Suprapubic skin (tissue), 4 donors: ENCODE data around the gene RRAD. TPM values are rescaled to one million over a fixed set of nuclear protein-coding genes. Genes with fewer than 3 reads are reported as not detected.

Source experiments
- DNase-seq, 2 donors: peaks; one replicate each; pipeline ENCODE4 v3.0.0-alpha.2; 2019; ENCODE audit warnings: low spot score in 2 of 2
- H3K27ac ChIP-seq: fragments of 200-600 bp; sonication (generic); one replicate; pipeline ENCODE4 v1.5.1; 2019
- H3K27me3 ChIP-seq: fragments of 200-600 bp; sonication (generic); one replicate; pipeline ENCODE4 v1.5.1; 2019
- H3K36me3 ChIP-seq: fragments of 200-600 bp; sonication (generic); one replicate; pipeline ENCODE4 v1.5.1; 2019
- H3K4me1 ChIP-seq: fragments of 200-600 bp; sonication (generic); one replicate; pipeline ENCODE4 v1.5.1; 2019
- H3K4me3 ChIP-seq: fragments of 200-600 bp; sonication (generic); one replicate; pipeline ENCODE4 v1.5.1; 2019; ENCODE audit warnings: mild to moderate bottlenecking
- H3K9me3 ChIP-seq: fragments of 200-600 bp; sonication (generic); one replicate; pipeline ENCODE4 v1.5.1; 2019
- CTCF ChIP-seq, 2 donors: fragments of 200-600 bp in 1 of 2; fragments of 450-650 bp in 1 of 2; sonication (generic) in 1 of 2; IDR thresholded peaks; one replicate each; pipeline ENCODE4 v1.5.1; 2016 to 2019; ENCODE audit warnings: antibody characterized with exemption in 2 of 2, mild to moderate bottlenecking in 1 of 2, moderate library complexity in 1 of 2
- EP300 ChIP-seq: sonication (generic); formaldehyde crosslinking; IDR thresholded peaks from one replicate; pipeline ENCODE4 v1.6.1; 2017; ENCODE audit warnings: antibody characterized with exemption
- POLR2A ChIP-seq, 2 donors: fragments of 450-650 bp; IDR thresholded peaks; one replicate each; pipeline ENCODE4 v1.6.1; 2017; ENCODE audit warnings: antibody characterized with exemption in 2 of 2, mild to moderate bottlenecking in 2 of 2, moderate library complexity in 2 of 2
- POLR2AphosphoS5 ChIP-seq, 3 donors: sonication (generic); formaldehyde crosslinking; IDR thresholded peaks; one replicate each; pipeline ENCODE4 v1.6.1; 2017; ENCODE audit warnings: antibody characterized with exemption in 3 of 3
- WGBS: methylation state at CpG from one replicate; pipeline ENCODE4 v1.1.5; 2018; 5-methylcytosine and 5-hydroxymethylcytosine counted together
- total RNA-seq, 4 donors: library from RNA; depleted of rRNA; stranded (reverse); fragments of >200 nt; gene quantifications; one replicate each; pipeline ENCODE4 v1.1.0, GENCODE V29; 2016

Gene RRAD
- total RNA-seq, 4 donors from 2014 or later: 1.5 to 12.1 (median 4.6) TPM

DNA sequence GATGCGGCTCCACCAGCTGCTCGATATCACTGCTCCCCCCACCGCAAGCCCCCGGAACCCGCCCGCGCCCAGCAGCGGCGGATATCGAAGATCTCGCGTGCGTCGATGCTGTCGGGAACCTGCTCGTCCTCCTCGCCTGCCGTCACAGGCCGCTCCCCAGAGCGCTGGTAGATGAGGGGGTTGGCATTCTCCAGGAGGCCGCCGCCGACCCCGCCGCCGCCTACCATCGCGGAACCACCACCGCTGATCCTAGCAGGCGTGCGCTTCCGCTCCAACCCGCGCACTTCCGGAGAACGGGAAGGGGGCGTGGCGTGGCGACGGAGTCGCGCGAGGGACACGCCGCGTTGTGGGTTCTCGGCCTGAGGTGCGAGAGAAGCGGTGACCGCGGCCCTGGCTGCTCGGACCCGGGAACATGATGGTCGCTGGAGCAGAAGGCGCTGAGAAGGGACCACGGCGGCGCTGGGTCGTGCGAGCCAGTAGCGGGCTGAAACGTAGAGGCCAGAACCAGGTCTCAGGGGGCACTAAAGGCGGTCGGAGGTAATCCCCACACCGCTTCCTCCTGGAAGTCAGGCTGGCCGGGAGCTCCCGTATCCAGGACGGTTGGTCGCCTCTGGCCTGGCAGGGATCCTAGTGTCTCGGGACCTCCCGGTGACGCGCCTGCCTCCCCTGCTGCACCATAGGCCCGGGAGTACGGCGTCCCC lies 9.0 kb upstream of the RRAD start, which contains the start of gene CIAO2B:
TSS of gene CIAO2B (minus strand) at position 265 of the 701 bp plus-strand sequence. CDS start at position 227, 38 bp downstream.
- DNase-seq: peak; percentile 92 to 94
- WGBS: 1% methylated on average over 21 of the region's 76 CpGs
- Histone ChIP-seq H3K4me3 (peak within 1 kb of the TSS; percentile 97), H3K9me3 (no peaks in the 10 kb centered on the region), H3K27me3 (no peaks in the 10 kb centered on the region), H3K36me3 (peaks cover 8% of the 10 kb centered on the region), H3K27ac (peak within 1 kb of the TSS; percentile 92), H3K4me1 (peaks cover 37% of the 10 kb centered on the region)
- TF ChIP-seq EP300 (no peak), POLR2A (IDR thresholded peaks at IDR 0.05) (peak; percentile 61 to 82), POLR2AphosphoS5 (IDR thresholded peaks at IDR 0.05) (peak; percentile 91 to 99 (median 92)), CTCF (IDR thresholded peaks at IDR 0.05) (no peak)

GRCh38 chr16:66933776-66934137 lies 8.4 kb upstream of the RRAD start:
- Histone ChIP-seq H3K36me3 (peaks cover 3% of the 10 kb centered on the region), H3K27me3 (no peaks in the 10 kb centered on the region), H3K4me1 (peaks cover 37% of the 10 kb centered on the region), H3K27ac (peak overlapping the region; percentile 92), H3K9me3 (no peaks in the 10 kb centered on the region), H3K4me3 (peak overlapping the region; percentile 97)
- WGBS: 0% methylated on average over 10 of the region's 12 CpGs
- no peak for DNase-seq
- no peak for TF ChIP-seq CTCF (IDR thresholded peaks at IDR 0.05)
- no peak for TF ChIP-seq POLR2AphosphoS5 (IDR thresholded peaks at IDR 0.05)
- no peak for TF ChIP-seq POLR2A (IDR thresholded peaks at IDR 0.05)

GRCh38 chr16:66932076-66932475 lies 6.7 kb upstream of the RRAD start:
- Histone ChIP-seq H3K27me3 (no peaks in the 10 kb centered on the region), H3K36me3 (no peaks in the 10 kb centered on the region), H3K9me3 (no peaks in the 10 kb centered on the region), H3K4me3 (no peak overlapping the region), H3K27ac (no peak overlapping the region), H3K4me1 (peaks cover 47% of the 10 kb centered on the region)
- DNase-seq: no peak
- 84% methylated on average over 3 of the region's 4 CpGs for WGBS
- TF ChIP-seq EP300: no peak
- TF ChIP-seq POLR2AphosphoS5 (IDR thresholded peaks at IDR 0.05): no peak
- TF ChIP-seq POLR2A (IDR thresholded peaks at IDR 0.05): no peak
- TF ChIP-seq CTCF (IDR thresholded peaks at IDR 0.05): no peak

- WGBS: 91% methylated on average over 2 of the region's 2 CpGs
- no peak for DNase-seq
- no peaks in the 10 kb centered on the region for H3K36me3 ChIP-seq
- no peak overlapping the region for H3K4me3 ChIP-seq
- no peaks in the 10 kb centered on the region for H3K27me3 ChIP-seq
- no peak for TF ChIP-seq POLR2AphosphoS5 (IDR thresholded peaks at IDR 0.05)
- TF ChIP-seq CTCF (IDR thresholded peaks at IDR 0.05): no peak
- no peak for TF ChIP-seq EP300
- no peak for TF ChIP-seq POLR2A (IDR thresholded peaks at IDR 0.05)
- H3K9me3 ChIP-seq: no peaks in the 10 kb centered on the region
- H3K27ac ChIP-seq: no peak overlapping the region
- H3K4me1 ChIP-seq: peaks cover 50% of the 10 kb centered on the region
Measured at GRCh38 chr16:66931665-66932064, 6.3 kb upstream of the RRAD start.

- TF ChIP-seq POLR2AphosphoS5 (IDR thresholded peaks at IDR 0.05) (no peak), EP300 (no peak)
- H3K4me3 ChIP-seq: no peak overlapping the region
- H3K4me1 ChIP-seq: peaks cover 49% of the 10 kb centered on the region
- no peaks in the 10 kb centered on the region for H3K36me3 ChIP-seq
- H3K27me3 ChIP-seq: peaks cover 4% of the 10 kb centered on the region
- no peak for DNase-seq
- WGBS: 100% methylated on average over 1 of the region's 4 CpGs
- no peaks in the 10 kb centered on the region for H3K9me3 ChIP-seq
- no peak overlapping the region for H3K27ac ChIP-seq
Measured at GRCh38 chr16:66930189-66930588, 4.9 kb upstream of the RRAD start.
